T-helper 17 cell (primary cell): ENCODE data around the gene AKAP13. TPM values are rescaled to one million over a fixed set of nuclear protein-coding genes. Genes with fewer than 3 reads are reported as not detected.

ENCODE experiments used
- ATAC-seq: fragments of 150-1000 bp; cut with Tn5 transposase; 2 replicates; pipeline ENCODE4 v1.10.0; 2021; ENCODE audit warnings: mild to moderate bottlenecking, moderate library complexity
- DNase-seq, 3 donors: peaks; one replicate each; pipeline versions ENCODE4 v3.0.0 to v3.0.0-alpha.2; 2020 to 2021
- H3K9me3 ChIP-seq: one replicate; pipeline ENCODE4 v1.7.0; 2013; ENCODE audit warnings: low read length, mild to moderate bottlenecking; ENCODE audit not compliant: control insufficient read depth, poor library complexity, severe bottlenecking
- H3K27ac Mint-ChIP-seq: one replicate; pipeline ENCODE4 v1.8.0; 2022; ENCODE audit warnings: mild to moderate bottlenecking, moderate library complexity, mixed read lengths
- H3K27me3 Mint-ChIP-seq: one replicate; pipeline ENCODE4 v1.8.0; 2022; ENCODE audit warnings: mixed read lengths
- H3K36me3 Mint-ChIP-seq: one replicate; pipeline ENCODE4 v1.8.0; 2022; ENCODE audit warnings: low read depth, mixed read lengths
- H3K4me1 Mint-ChIP-seq: one replicate; pipeline ENCODE4 v1.8.0; 2022; ENCODE audit warnings: mild to moderate bottlenecking, mixed read lengths
- H3K4me3 Mint-ChIP-seq: one replicate; pipeline ENCODE4 v1.8.0; 2022; ENCODE audit warnings: mild to moderate bottlenecking, moderate library complexity, mixed read lengths
- total RNA-seq, 4 donors: library from RNA in 2 of 4; stranded (reverse) in 2 of 4; gene quantifications; one replicate each; pipeline ENCODE4 v1.2.3 and lab custom pipeline; 2022 to 2026

The AKAP13 gene
- total RNA-seq, 2 donors from 2014 or later: 426 to 437 TPM

DNA sequence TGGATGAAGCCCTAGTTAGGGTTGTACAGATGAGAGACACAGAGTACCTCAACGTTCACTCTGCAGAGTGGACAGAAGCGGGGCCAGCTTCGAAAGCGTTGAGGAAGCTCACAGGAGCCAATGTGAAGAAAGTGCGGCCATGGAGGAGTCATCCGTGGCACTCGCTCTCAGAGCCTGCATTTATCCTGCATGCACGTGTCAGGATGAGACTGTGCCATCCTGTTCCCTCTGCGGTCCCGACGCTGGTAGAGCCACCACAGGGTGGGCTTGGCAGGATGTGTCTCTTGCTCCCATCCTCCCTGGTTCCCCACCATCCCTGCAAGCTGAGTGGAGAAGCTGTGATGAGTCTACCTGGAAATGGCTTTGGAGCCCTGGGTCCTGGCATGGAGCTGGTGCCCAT lies 375.1 kb downstream of the AKAP13 start:
- Mint-ChIP-seq H3K27me3 (no peaks in the 10 kb centered on the region), H3K4me1 (peaks cover 17% of the 10 kb centered on the region), H3K27ac (no peak overlapping the region), H3K36me3 (no peaks in the 10 kb centered on the region), H3K4me3 (no peak overlapping the region)
- ATAC-seq: no peak
- no peaks in the 10 kb centered on the region for H3K9me3 ChIP-seq
- no peak for DNase-seq

DNA sequence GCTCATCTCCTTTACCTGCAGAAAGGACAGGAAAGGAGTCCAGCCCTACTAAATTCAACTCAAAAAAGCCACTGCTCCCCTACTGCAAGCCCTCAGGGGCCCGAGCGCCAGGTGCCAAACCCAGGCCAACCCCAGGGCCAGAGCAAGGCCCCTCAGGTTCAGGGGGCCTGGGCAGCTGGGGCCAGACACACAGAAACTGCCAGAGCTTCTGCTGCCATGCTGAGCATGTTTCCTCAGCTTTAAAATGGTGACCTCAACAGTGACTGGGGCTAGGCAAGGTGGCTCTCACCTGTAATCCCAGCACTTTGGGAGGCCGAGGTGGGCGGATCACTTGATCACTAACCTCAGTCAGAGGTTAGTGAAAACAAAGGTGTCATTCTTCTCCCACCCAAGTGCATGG lies 375.5 kb downstream of the AKAP13 start:
- DNase-seq (no peak), ATAC-seq (no peak)
- H3K4me3 Mint-ChIP-seq: no peak overlapping the region
- peaks cover 14% of the 10 kb centered on the region for H3K4me1 Mint-ChIP-seq
- no peaks in the 10 kb centered on the region for H3K9me3 ChIP-seq
- H3K27ac Mint-ChIP-seq: no peak overlapping the region
- H3K27me3 Mint-ChIP-seq: no peaks in the 10 kb centered on the region
- H3K36me3 Mint-ChIP-seq: no peaks in the 10 kb centered on the region

DNA sequence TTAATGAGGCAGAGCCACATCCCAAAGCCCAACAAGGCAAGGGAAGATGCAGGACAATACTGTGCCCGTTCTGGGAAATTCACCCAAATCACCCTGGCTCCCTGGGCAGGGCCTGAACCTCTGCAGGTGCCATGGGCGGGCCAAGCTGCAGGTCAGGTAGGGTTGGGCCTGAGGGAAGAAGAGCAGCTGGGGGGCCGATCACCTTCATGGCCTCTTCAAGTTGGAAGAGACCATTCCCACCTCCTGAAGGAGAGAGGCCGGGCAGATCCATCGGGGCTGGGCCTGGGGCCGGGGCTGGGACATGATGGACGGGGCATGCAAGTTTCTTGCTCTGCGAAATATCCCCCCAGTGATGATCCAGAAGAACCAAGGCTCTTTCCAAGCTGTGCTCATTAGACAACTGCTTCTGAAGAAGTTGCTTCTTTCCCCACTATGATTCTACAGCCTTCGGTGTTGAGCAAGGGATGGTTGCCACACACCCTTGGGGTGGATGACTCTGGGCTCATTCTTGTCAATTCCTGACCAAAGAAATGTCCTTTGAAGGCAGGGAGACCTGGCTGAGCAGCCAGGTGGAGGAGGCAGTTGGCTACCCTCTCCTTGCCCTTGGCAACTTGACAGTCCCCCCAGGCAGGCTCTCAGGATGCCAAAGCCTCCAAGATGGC lies 376.1 kb downstream of the AKAP13 start:
- H3K27me3 Mint-ChIP-seq: no peaks in the 10 kb centered on the region
- ATAC-seq (no peak), DNase-seq (no peak)
- H3K9me3 ChIP-seq: no peaks in the 10 kb centered on the region
- H3K4me1 Mint-ChIP-seq: peaks cover 11% of the 10 kb centered on the region
- no peak overlapping the region for H3K27ac Mint-ChIP-seq
- H3K36me3 Mint-ChIP-seq: no peaks in the 10 kb centered on the region
- no peak overlapping the region for H3K4me3 Mint-ChIP-seq

DNA sequence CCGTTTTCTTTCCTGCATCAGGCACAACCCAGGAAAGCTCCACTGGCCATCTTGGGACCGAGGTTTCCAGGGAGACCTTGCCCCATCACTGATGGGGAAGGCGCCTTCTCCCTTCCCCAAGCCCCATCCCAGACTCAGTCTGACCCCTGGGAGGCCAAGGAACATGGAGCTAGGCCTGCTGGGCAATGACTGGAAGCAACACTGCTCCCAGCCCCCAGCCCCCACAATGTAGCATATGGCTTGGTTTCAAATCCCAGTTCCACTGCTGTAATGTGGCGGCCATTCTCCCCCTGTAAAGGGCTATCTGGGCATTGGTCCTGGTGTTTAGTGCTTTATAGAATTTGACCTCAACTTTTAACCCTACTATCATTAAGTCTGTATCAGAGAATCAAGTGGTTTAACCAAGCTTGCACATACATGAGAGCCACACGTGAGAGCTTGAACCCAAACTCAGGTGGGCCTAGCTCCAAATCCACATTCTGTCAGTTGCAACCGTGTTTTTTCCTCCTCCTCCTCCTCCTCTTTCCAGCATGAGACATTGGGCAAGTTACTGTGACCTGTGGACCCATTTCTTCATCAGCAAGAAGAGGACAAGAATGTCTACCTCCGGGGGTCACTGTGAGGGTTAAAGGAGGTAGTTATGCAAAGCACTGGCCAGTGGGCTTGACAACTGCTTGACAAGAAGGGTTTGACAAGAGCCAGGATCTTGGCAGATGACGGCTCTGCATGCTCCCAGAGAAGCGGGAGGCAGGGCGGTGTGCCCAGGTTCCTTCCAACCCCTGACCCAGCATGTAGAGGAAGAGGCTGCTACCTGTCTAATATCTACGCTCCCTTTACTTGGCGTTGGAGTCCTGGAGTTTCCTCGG lies 376.9 kb downstream of the AKAP13 start:
- H3K27ac Mint-ChIP-seq: peak overlapping the region; percentile 53
- H3K27me3 Mint-ChIP-seq: no peaks in the 10 kb centered on the region
- DNase-seq: no peak
- H3K9me3 ChIP-seq: no peaks in the 10 kb centered on the region
- H3K4me1 Mint-ChIP-seq: peaks cover 11% of the 10 kb centered on the region
- no peak for ATAC-seq
- H3K4me3 Mint-ChIP-seq: no peak overlapping the region
- H3K36me3 Mint-ChIP-seq: no peaks in the 10 kb centered on the region

DNA sequence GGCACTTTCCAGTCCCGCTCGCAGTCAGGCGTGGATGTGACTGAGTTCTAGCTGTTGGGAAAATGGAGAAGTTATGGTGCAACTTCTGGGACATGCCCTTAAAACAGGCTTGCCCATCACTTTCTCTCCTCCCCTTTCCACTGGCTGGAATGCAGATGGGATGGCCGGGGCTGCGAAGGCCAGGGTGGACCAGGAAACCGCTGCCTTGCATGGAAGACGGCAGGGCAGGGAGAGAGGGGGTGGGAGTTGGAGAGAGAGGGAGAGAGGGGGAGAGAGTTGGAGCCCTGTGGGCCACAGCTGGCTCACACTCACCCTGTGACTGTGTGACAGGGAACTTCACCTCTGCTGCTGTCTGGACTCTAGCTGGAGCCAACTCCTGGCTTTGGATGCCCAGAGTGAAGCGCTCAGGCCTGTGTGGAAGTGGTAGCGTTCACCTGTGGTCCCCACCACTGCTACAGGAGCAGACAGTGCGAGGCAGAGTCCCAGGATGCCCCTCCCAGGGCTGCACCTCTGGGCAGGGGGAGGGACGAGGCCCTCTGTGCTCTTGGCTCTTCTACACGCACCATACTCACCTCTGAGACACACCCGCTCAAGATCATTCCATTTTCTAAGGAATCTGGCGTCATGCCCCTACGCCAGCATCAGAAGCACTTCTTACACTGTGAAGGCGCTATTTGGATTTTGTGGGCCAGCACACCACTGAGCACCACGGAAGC lies 377.7 kb downstream of the AKAP13 start:
- Mint-ChIP-seq H3K36me3 (no peaks in the 10 kb centered on the region), H3K4me1 (peaks cover 5% of the 10 kb centered on the region), H3K4me3 (no peak overlapping the region), H3K27me3 (no peaks in the 10 kb centered on the region), H3K27ac (peak overlapping the region; percentile 53)
- ATAC-seq: no peak
- no peak for DNase-seq
- no peaks in the 10 kb centered on the region for H3K9me3 ChIP-seq

DNA sequence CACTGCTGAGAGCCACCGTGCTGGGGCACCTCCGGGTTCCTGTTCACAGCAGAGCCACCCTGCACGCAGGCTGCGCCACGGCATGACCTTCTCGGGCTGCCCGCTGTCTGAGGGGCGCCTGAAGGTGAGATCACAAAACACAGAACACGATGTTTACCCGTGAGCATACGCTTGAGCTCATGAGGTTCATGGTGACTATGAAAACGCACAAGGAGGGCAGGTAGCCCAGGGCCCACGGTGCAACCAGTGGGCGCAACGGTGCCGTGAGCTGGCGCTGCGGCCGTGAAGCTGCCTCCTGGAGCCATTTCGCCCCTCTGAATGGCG lies 378.2 kb downstream of the AKAP13 start:
- no peaks in the 10 kb centered on the region for H3K9me3 ChIP-seq
- Mint-ChIP-seq H3K27ac (no peak overlapping the region), H3K4me3 (no peak overlapping the region), H3K27me3 (no peaks in the 10 kb centered on the region), H3K4me1 (peaks cover 5% of the 10 kb centered on the region), H3K36me3 (no peaks in the 10 kb centered on the region)
- ATAC-seq: no peak
- DNase-seq: no peak

DNA sequence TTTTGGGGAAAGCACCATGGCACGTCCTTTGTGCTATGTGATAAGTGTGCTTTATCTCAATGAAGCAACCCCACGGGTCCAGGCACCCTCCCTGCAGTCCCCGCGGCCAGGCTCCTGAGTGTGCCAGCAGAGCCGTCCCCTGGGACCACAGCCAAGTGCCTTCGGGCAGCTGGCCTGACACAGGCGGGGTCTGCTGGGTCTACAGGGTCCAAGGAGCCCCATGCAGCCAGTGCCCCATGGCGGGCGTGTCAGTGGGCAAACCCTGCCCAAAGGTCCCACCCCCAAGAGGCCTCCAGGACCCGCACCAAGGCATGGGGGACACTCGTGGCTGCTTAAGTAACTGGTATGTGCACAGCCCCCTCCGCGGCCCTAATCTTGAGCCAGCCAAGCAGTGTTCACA lies 379.0 kb downstream of the AKAP13 start:
- ATAC-seq: no peak
- Mint-ChIP-seq H3K27ac (no peak overlapping the region), H3K27me3 (no peaks in the 10 kb centered on the region)

DNA sequence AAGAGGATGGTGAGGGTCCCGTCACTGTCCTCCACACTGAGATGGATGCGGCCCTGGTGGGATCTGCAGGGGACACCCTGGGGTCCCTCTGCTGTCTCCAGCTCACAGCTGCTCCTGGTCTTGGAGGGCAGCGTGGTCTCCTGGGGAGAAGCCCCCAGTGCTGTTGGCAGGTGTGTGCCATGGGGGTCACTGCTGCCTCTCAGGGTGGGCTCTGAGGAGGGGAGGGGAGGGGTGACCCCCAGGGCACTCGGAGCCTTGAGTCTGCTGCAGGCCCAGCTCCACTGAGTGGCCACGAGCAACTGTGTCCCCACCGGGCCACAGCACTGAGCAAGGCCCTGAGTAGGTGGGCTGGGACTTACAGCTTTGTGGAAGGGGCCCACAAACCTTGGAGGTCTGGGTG lies 379.6 kb downstream of the AKAP13 start:
- no peak for ATAC-seq
- H3K9me3 ChIP-seq: no peaks in the 10 kb centered on the region
- H3K36me3 Mint-ChIP-seq: no peaks in the 10 kb centered on the region
- no peak overlapping the region for H3K4me3 Mint-ChIP-seq
- H3K27ac Mint-ChIP-seq: no peak overlapping the region
- no peaks in the 10 kb centered on the region for H3K27me3 Mint-ChIP-seq
- H3K4me1 Mint-ChIP-seq: peaks cover 5% of the 10 kb centered on the region
- DNase-seq: no peak

More for the DNA sequence above, 379.0 kb downstream of the AKAP13 start:
- DNase-seq: no peak
- H3K4me3 Mint-ChIP-seq: no peak overlapping the region
- H3K4me1 Mint-ChIP-seq: peaks cover 3% of the 10 kb centered on the region
- no peaks in the 10 kb centered on the region for H3K36me3 Mint-ChIP-seq
- no peaks in the 10 kb centered on the region for H3K9me3 ChIP-seq

DNA sequence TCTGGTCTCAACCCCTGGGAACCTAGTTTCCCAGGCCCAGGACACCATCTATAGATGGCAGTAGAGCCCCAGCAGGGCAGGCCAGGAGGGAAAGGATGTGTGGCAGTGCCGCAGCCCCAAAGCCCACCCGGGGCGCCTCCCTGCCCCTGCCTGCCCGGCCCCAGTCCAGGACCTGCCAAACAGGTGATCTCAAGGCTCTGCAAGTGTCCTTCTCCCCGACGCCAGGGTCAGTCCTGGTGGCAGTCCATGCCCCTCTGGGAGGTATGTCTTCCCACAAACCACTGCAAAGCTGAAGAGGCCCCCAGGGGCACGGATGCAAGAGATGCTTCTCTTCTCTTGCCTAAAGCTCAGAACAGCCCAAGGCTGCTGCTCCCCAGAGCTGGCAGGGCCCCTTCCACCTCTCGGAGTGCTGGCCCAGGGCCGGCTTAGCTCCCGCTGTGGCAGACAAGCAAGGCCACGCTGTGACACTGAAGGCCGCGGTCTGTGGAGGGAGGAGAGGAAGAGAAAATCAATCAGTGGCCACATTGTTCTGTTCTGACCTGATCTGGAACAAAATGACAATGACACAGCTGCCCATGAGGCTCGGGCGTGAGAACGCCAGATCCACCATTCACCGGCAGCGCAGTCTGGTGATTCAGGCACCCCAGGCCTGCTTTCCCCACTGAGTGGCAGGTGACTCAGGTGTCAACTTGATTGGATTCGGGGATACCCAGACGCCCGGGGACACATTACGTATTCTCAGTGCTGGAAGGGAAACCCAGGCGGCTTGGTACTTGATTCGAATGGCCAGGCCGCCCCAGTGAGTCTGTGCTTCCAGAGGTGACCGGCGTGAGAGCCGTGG lies 380.3 kb downstream of the AKAP13 start:
- H3K27me3 Mint-ChIP-seq: no peaks in the 10 kb centered on the region
- H3K27ac Mint-ChIP-seq: no peak overlapping the region
- H3K4me3 Mint-ChIP-seq: no peak overlapping the region
- no peak for ATAC-seq
- no peaks in the 10 kb centered on the region for H3K36me3 Mint-ChIP-seq
- H3K9me3 ChIP-seq: no peaks in the 10 kb centered on the region
- no peak for DNase-seq
- peaks cover 8% of the 10 kb centered on the region for H3K4me1 Mint-ChIP-seq

DNA sequence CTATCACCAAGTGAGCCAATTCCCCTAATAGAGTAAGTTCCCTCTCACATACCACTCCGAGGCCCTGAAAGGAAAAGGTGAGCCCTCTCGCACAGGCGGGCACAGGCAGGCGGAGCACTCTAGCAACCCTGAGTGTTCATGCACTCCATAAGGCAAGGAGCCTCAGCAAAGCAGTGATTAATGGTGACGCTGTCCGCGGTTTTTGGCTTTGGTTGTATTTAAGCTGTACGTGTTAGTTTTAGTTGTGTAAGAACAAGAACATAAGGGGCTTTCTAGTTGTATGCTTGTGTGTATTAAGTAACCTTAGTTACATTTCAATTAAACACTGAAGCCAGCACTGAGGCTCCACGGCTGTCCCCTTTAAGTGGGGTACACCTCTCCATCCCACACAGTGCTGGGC lies 381.2 kb downstream of the AKAP13 start:
- DNase-seq (no peak), ATAC-seq (no peak)
- Mint-ChIP-seq H3K4me1 (peaks cover 13% of the 10 kb centered on the region), H3K4me3 (peak overlapping the region; percentile 41), H3K27ac (peak overlapping the region; percentile 45), H3K27me3 (no peaks in the 10 kb centered on the region), H3K36me3 (no peaks in the 10 kb centered on the region)
- no peaks in the 10 kb centered on the region for H3K9me3 ChIP-seq

DNA sequence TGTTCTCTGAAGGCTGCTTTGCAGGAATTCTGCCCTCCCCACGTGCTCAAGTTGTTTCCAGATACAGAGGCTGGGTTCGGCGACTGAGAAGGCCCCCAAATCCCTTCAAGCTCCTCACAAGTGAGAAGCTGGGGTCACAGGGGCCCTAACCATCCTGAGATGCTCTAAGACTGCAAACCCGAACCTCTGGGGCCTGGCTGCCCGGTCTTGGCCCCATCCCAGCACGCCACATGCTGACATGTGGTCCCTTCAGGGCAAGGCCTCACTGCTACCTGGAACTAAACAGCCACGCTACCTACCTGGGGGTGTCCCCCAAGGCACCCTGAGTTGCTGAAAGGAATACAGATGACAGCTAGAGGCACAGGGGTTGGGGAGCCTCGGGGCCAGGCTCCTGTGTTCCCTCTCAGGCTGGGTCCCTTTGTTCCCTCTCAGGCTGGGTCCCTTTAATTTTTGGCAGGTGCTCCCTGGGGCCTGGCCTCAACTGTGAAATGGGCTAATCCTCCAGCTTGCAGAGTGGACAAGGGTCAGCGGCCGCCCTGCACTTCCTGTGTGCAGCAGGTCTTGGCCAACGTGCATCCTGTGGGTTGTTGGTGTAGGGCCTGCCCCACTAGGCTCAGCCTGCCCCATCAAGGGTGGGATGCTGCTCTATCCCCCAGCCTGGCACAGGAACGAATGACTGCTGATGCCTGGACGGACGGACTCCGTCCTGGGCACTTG lies 381.8 kb downstream of the AKAP13 start:
- Mint-ChIP-seq H3K27ac (peak overlapping the region; percentile 45), H3K36me3 (no peaks in the 10 kb centered on the region), H3K4me1 (peaks cover 14% of the 10 kb centered on the region), H3K27me3 (no peaks in the 10 kb centered on the region), H3K4me3 (no peak overlapping the region)
- ATAC-seq (no peak), DNase-seq (no peak)
- no peaks in the 10 kb centered on the region for H3K9me3 ChIP-seq

DNA sequence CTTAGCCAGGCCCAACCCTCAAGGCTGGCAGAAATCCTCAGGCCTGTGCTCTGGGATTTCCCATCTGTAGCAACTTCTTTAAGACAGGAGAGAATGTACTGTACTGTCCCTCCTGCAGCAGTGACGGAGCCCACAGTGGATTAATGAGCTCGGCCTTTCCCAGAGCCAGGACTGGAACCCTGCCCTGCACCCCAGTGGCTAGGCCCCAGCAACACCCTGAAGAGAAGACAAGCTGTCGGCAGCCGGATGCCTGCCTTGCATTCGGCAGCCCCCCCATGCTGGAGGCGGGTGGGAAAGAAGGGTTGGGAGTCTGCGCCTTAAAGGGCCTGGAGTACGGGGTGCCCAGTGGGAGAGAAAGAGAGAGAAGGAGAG lies 382.3 kb downstream of the AKAP13 start:
- H3K9me3 ChIP-seq: no peaks in the 10 kb centered on the region
- DNase-seq: no peak
- Mint-ChIP-seq H3K27ac (peak overlapping the region; percentile 45), H3K4me1 (peaks cover 17% of the 10 kb centered on the region), H3K36me3 (no peaks in the 10 kb centered on the region), H3K4me3 (no peak overlapping the region), H3K27me3 (no peaks in the 10 kb centered on the region)
- ATAC-seq: no peak
